Measurements from ENCODE around the gene H3-3A. TPM values are rescaled to one million over a fixed set of nuclear protein-coding genes. Genes with fewer than 3 reads are reported as not detected.
A peak's percentile ranks its signal among the peaks of the same experiment; 100 is the strongest.
"Not testable (repeated sequence)": the region's sequence is repeated elsewhere in the genome, so short reads cannot be mapped to it uniquely, and the experiment has no call there.

H3-3A gene
- total RNA-seq, 1 experiment from 2014 or later, result 398 TPM

GRCh38 chr1:226085675-226086285, 23.3 kb downstream of the H3-3A start:
- DNase-seq (ENCODE audit: low read depth), result no peak

- no peak for DNase-seq (ENCODE audit: low read depth)
Observed at GRCh38 chr1:226086776-226087175, 24.3 kb downstream of the H3-3A start.

- no peak for DNase-seq (ENCODE audit: low read depth)
Observed at GRCh38 chr1:226091461-226091860, 28.9 kb downstream of the H3-3A start.

GRCh38 chr1:226092048-226092820, 29.7 kb downstream of the H3-3A start:
- not testable (repeated sequence) for DNase-seq (ENCODE audit: low read depth)

GRCh38 chr1:226092965-226093364, 30.4 kb downstream of the H3-3A start:
- DNase-seq (ENCODE audit: low read depth), result no peak

- no peak for DNase-seq (ENCODE audit: low read depth)
Observed at GRCh38 chr1:226093621-226094020, 31.1 kb downstream of the H3-3A start.

- no peak for DNase-seq (ENCODE audit: low read depth)
Observed at GRCh38 chr1:226094451-226094850, 31.9 kb downstream of the H3-3A start.

- no peak for DNase-seq (ENCODE audit: low read depth)
Observed at GRCh38 chr1:226095286-226095685, 32.8 kb downstream of the H3-3A start.

- DNase-seq (ENCODE audit: low read depth), result peak; percentile 55
Observed at GRCh38 chr1:226097866-226098625, 35.5 kb downstream of the H3-3A start.

- no peak for DNase-seq (ENCODE audit: low read depth)
Observed at GRCh38 chr1:226098870-226099835, 36.6 kb downstream of the H3-3A start.

- no peak for DNase-seq (ENCODE audit: low read depth)
Observed at GRCh38 chr1:226100436-226101391, 38.2 kb downstream of the H3-3A start.

GRCh38 chr1:226104671-226105121, 42.2 kb downstream of the H3-3A start:
- peak; percentile 56 for DNase-seq (ENCODE audit: low read depth)

GRCh38 chr1:226107471-226108460, 45.2 kb downstream of the H3-3A start:
- no peak for DNase-seq (ENCODE audit: low read depth)

GRCh38 chr1:226108935-226109828, 46.7 kb downstream of the H3-3A start:
- DNase-seq (ENCODE audit: low read depth), result no peak

- DNase-seq (ENCODE audit: low read depth), result peak; percentile 80
Observed at GRCh38 chr1:226109829-226110248, 47.3 kb downstream of the H3-3A start.

- peak; percentile 63 for DNase-seq (ENCODE audit: low read depth)
Observed at GRCh38 chr1:226110249-226111097, 48.0 kb downstream of the H3-3A start.

Measured in M059J (cell line).